GM21381 (cell line): ENCODE measurements around the gene ZNF98.

Experiments
- ATAC-seq: cut with Tn5 transposase; IDR thresholded peaks from one replicate; pipeline ENCODE4 v1.9.1; 2021; ENCODE audit warnings: mild to moderate bottlenecking, moderate library complexity; ENCODE audit not compliant: unreplicated experiment

The ZNF98 gene

DNA sequence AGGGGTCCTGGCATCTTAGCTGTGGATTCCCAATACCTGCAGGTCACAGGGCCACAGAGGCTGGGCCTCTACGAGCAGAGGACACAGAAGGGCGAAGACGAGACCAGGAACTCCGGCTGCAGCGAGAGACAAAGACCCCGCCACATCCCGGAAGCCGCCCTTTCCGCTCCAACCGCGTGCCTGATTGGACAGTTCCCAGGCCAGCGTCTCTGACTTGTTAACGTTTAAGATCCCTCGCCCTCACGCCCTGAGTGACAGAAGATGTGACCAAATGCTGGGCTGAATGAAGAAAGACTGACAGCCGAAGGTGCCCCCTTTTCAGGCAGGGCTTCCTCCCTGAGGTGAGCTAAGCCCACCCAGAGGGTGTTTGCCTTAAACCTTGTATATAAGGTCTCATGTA is at the start of gene ZNF98:
ZNF98 (minus strand) TSS at position 136 of the 400 bp plus-strand sequence; CDS start at position 14, 122 bp downstream.
- ATAC-seq: no peak

DNA sequence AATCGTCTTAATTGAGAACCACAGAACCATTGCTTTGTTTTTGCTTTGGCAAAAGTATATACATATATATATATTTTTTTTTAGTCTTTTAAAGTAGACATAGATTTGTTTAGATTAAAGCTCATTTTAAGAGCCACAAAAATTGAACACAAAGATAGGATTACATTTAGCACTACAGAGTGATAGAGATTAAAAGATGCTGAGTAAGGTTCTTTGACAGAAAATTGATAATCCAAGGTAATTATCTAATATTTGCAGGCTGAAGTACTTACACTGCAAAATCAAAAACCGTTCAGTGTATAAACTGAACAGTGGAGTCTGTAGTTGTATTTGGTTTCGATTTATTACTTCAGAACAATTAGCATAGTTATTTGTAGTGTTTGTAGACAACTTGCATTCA is 24.5 kb upstream of the ZNF98 start:
- ATAC-seq: no peak

DNA sequence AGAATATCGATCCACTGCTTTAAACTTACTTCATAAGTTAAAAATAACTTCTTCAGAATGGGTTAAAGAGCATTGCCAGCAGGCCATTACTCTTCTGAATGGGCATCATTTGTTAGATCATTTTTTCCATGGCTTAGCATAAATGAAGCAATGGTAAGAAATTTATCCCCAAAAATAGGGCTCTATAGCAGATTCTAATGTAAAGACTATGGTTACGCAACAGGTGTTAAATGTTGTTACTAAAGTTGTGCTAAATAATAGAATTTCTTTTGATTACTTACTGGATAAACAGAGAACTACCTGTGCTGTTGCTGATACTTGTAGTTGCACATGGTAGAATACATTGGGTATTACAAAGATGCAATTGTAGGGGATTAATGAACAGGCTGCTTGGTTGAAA is 15.9 kb upstream of the ZNF98 start:
- ATAC-seq: no peak

DNA sequence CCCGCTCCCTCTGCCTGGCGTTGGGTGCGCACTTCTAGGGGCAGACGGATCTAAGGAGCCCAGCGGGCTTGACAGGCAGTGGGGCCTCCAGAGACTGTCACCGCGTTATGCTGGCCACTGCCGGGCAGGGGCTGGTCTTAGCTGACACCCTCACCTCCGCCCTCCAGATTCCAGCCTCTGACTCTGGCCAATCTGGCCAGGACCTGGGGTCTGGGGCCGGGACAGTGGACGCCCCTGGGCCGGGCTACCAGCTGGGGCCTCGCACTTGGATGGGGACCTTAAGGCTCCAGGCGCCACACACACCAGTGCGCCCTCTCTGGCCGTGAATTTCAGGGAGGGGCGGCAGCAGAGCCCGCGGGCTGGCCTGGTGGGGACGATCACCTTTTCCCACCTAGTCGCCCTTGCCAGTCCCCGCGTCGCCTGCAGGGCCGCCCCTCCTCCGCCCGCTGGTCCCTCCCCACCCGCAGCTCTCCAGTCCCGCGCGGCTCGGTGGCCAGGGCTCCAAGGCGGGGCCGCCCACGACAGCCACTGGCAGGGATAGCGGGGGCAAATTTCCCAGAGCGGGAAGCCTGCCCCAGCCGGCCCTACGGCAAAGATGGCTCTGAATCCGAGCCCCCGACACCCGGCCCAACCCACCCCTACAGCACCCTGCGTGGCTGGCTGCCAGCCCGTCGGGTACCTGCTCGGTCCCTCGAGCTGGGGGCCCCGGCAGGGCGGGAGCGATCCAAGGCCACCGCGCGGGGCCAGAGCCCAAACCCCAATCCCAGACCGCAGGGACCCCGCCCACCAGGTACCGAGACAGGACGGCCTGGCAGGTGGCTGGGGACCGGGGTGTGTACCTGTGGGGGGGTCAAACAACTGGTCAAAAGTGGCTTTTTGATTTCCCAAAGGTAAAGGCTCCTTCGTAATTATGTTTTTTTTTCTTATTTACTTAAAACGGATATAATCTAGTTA is 6.1 kb upstream of the ZNF98 start:
- no peak for ATAC-seq

DNA sequence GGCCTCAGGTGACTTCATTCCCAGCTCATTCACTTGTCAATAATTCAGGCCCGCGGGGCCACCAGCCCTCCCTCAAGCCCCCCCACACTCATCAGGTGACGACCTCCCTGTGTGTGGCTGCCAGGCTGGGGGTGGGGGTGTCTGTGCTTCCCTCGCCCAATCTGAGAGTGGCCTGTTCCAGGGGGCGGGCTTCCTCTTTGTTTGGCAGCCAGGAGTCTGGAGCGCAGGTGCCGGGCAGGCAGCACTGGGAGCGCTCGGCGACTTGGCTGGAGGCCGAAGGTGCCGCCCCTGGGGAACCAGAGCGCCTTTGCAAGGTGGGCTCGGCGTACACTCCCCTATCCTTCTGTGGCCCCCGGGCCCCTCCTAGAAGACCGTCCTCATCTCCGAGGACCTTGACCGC is 5.4 kb upstream of the ZNF98 start:
- no peak for ATAC-seq

DNA sequence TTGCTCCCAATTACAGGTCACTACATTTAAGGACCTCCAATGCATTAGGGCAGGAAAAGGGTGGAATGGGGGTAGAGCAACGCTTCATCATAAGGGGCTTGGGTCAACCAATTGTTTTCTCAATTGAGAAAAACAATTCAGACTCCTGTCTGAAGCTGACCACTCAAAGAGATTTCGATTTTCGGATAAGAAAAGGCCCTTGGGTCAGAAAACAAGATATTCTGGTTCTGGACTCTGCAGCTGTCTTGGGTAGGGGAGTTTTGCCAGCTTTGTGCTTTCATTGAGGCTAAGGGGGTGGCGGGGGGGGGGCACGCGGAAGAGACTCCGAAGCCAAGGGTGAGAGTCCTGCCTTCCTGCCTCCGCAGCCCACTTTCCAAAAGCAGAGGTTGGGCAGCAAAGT is 4.8 kb upstream of the ZNF98 start:
- ATAC-seq: no peak

DNA sequence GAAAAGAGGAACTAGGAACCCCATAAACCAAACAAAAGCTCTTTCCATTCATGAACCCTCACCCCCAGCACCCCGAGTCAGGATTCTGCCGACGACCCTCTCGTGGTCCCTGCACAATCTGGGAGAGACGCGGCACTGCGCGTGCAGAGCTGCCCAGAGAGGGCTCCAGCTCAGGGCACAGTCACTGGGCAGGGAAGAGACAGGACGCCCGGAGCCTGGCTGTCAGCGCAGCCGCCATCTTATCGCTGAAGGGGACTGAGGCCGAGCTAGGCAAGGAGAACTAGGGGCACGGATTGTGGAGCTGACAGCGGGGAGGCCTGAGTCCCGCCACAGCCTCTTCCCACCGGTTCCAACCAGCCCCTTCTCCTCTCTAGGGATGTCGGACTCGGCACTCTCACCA is 349 bp downstream of the ZNF98 start:
- ATAC-seq: no peak

DNA sequence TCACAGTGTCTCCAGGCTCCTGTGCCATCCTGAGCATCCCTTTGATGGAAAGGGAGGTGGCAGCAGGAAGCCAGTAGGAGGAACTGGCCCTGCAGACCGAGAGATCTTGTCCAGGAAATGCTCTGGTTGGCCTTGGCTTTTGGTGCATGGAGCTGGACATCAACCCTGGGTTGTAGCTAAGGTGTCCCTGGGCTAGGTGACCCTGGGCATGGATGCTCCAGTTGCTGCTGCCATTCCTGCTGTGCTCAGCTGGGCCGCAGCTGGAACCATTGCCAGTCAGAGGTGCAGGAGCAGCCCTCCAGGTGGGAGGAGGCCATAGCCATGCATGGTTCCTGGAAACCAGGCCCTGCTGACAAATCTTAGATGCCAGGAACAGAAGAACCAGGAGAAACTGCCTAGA is 67.5 kb downstream of the ZNF98 start:
- no peak for ATAC-seq
